ENCODE results near the gene PACSIN2.
"Not testable (repeated sequence)": the region's sequence is repeated elsewhere in the genome, so short reads cannot be mapped to it uniquely, and the experiment has no call there.

The PACSIN2 gene

DNA sequence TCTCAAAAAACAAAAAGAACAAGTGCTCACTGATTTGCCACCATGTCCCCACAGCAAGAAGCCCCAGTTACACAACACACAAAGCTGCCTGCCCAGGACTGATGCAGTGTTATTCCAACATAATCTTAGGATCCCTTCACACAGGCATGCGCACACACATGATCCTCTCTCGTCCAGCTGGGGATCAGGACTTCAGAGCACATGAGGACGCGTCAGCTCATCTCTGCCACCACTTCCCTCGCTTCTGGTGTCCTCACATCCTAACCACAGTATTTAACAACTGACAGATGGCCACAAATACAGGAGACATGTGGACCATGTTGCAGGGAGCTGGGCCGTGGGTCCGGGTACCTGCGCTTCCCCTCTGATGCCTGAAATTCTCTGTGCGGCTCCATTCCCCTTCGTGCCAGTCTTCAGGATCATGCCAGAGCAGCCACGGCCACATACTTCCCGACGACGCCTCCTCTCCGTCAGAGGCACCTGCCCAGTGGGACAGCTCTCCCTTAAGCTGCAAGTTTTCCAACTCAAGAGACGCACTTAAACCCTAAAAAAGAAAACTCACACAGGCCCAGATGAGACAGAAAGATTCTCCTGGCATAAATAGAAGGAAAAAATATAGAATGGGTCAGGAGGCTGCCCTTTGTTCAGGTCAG, 68.3 kb downstream of the PACSIN2 start:
- Mint-ChIP-seq H3K27ac (no peak overlapping the region), H3K27me3 (no peaks in the 10 kb centered on the region), H3K36me3 (peaks cover 9 to 25% of the 10 kb centered on the region in 2 donors), H3K9me3 (no peaks in the 10 kb centered on the region), H3K4me1 (peaks cover 30 to 35% of the 10 kb centered on the region in 2 donors), H3K4me3 (no peak overlapping the region)
- no peak for DNase-seq
- ATAC-seq (replicated peaks): no peak

GRCh38 chr22:42945736-42946135, 69.2 kb downstream of the PACSIN2 start:
- H3K27ac Mint-ChIP-seq: no peak overlapping the region
- H3K27me3 Mint-ChIP-seq: no peaks in the 10 kb centered on the region
- DNase-seq (no peak), ATAC-seq (replicated peaks) (no peak)
- H3K9me3 Mint-ChIP-seq: no peaks in the 10 kb centered on the region
- peaks cover 28 to 40% of the 10 kb centered on the region in 2 donors for H3K4me1 Mint-ChIP-seq
- peaks cover 9 to 21% of the 10 kb centered on the region in 2 donors for H3K36me3 Mint-ChIP-seq
- H3K4me3 Mint-ChIP-seq: no peak overlapping the region

- no peak overlapping the region for H3K27ac Mint-ChIP-seq
- peaks cover 32 to 47% of the 10 kb centered on the region in 2 donors for H3K4me1 Mint-ChIP-seq
- DNase-seq (no peak), ATAC-seq (replicated peaks) (peak in 1 of 2 donors; percentile 69)
- peaks cover 9 to 21% of the 10 kb centered on the region in 2 donors for H3K36me3 Mint-ChIP-seq
- H3K4me3 Mint-ChIP-seq: no peak overlapping the region
- H3K9me3 Mint-ChIP-seq: no peaks in the 10 kb centered on the region
- H3K27me3 Mint-ChIP-seq: no peaks in the 10 kb centered on the region
Observed at GRCh38 chr22:42945027-42945426, 69.9 kb downstream of the PACSIN2 start.

GRCh38 chr22:42944409-42944808, 70.5 kb downstream of the PACSIN2 start:
- no peaks in the 10 kb centered on the region for H3K27me3 Mint-ChIP-seq
- DNase-seq: no peak
- H3K4me1 Mint-ChIP-seq: peaks cover 35 to 53% of the 10 kb centered on the region in 2 donors
- no peak overlapping the region for H3K4me3 Mint-ChIP-seq
- no peaks in the 10 kb centered on the region for H3K9me3 Mint-ChIP-seq
- no peak for ATAC-seq (replicated peaks)
- H3K36me3 Mint-ChIP-seq: peaks cover 9 to 21% of the 10 kb centered on the region in 2 donors
- no peak overlapping the region for H3K27ac Mint-ChIP-seq

DNA sequence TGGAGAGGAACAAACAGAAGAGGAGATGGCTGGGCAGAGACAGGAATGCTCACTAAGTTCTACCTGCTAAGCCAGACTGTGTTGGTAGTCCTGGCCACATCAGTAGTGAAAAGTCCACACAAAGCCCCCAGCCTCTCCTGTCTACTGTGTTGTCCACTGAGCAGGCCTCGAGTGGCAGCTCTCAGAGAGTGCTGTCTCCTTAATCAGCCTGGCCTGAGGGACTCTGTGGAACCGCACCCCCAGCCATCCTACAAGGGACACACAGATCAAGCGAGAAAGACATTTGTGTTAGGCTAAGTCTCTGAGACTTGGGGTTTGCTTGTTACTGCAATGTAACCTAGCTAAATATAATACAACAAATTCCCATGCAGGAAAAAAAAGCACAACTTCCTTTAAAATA, 71.0 kb downstream of the PACSIN2 start:
- Mint-ChIP-seq H3K4me1 (peaks cover 34 to 57% of the 10 kb centered on the region in 2 donors), H3K27me3 (no peaks in the 10 kb centered on the region), H3K27ac (no peak overlapping the region), H3K4me3 (no peak overlapping the region), H3K9me3 (no peaks in the 10 kb centered on the region), H3K36me3 (peaks cover 9 to 21% of the 10 kb centered on the region in 2 donors)
- ATAC-seq (replicated peaks) (no peak), DNase-seq (no peak)

DNA sequence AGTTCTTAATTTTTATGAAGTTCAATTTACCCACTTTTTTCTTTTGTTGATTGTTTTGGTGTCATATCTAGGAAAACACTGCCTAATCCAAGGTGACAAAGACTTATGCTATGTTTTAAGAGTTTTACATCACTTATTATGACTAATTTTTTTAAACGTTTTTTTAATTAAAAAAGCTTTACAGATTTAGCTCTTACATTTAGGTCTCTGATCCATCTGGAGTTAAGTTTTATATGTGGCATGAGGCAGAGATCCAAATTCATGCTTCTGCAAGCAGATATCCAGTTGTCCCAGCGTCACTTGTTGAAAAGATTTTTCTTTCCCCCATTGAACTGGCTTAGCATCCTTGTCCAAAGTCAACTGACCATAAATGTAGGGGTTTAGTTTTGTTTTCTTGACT, 72.6 kb downstream of the PACSIN2 start:
- Mint-ChIP-seq H3K4me1 (peaks cover 43 to 65% of the 10 kb centered on the region in 2 donors), H3K36me3 (peaks cover 9 to 21% of the 10 kb centered on the region in 2 donors), H3K9me3 (no peaks in the 10 kb centered on the region), H3K27me3 (no peaks in the 10 kb centered on the region), H3K4me3 (no peak overlapping the region), H3K27ac (no peak overlapping the region)
- ATAC-seq (replicated peaks) (no peak), DNase-seq (no peak)

DNA sequence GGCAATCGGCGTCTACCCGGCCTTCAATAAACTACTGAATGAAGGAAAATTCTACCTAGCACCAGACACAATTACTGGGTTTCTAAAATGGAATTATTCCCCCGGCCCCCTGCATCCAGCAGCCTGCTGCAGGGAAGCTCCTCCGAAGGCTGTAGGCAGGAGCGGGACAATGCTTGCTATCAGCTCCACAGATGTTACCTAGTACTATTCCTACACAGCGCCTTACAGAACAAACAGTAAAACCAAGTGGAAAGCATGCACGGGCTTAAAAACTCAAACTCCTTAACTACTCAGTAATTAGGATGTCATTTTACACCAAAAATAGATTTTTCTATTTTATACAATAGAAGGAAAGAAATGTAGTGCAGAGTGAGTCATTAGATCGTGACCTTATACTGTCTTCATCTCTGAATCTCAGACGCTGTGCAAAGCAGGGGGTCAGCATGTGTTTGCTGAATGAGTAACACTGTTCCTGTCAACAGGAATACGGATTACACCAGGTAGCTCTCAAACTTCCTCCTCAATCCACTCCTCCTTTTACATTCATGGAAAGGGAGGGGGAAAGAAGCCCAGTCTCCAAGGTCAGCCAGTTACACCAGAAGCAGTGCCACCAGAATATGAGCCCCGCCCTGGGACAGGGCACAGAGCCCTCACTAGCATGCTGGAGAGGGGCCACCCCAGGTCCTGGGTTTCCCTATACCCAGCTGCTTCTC, 74.9 kb downstream of the PACSIN2 start:
- DNase-seq (no peak), ATAC-seq (replicated peaks) (no peak)
- Mint-ChIP-seq H3K4me1 (peaks cover 39 to 66% of the 10 kb centered on the region in 2 donors), H3K9me3 (peaks cover 0 to 2% of the 10 kb centered on the region in 2 donors), H3K27me3 (no peaks in the 10 kb centered on the region), H3K36me3 (peaks cover 0 to 6% of the 10 kb centered on the region in 2 donors), H3K4me3 (no peak overlapping the region), H3K27ac (no peak overlapping the region)

DNA sequence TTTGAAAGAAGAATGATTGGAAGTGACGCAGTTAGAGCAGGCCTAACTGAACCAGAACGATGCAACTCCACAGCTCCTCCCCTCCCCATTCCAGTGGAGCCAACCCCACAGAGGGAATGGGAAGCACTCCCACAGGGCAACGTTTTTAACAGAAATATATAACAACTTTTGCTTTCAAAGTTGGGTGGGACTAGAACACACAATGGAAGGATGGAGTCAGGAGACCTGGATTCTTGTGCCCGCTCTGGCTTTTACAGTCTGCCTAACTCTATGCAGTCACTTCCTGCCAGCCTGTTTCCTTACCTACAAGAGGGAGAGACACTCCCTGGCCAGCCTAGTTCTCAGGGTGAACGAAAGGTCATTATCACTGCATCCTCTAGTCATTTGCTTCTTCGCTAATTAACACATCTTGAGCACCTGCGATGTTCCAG, 75.5 kb downstream of the PACSIN2 start:
- DNase-seq (no peak), ATAC-seq (replicated peaks) (no peak)
- H3K4me3 Mint-ChIP-seq: no peak overlapping the region
- H3K27ac Mint-ChIP-seq: no peak overlapping the region
- H3K9me3 Mint-ChIP-seq: peaks cover 0 to 2% of the 10 kb centered on the region in 2 donors
- peaks cover 43 to 72% of the 10 kb centered on the region in 2 donors for H3K4me1 Mint-ChIP-seq
- peaks cover 0 to 9% of the 10 kb centered on the region in 2 donors for H3K36me3 Mint-ChIP-seq
- no peaks in the 10 kb centered on the region for H3K27me3 Mint-ChIP-seq

DNA sequence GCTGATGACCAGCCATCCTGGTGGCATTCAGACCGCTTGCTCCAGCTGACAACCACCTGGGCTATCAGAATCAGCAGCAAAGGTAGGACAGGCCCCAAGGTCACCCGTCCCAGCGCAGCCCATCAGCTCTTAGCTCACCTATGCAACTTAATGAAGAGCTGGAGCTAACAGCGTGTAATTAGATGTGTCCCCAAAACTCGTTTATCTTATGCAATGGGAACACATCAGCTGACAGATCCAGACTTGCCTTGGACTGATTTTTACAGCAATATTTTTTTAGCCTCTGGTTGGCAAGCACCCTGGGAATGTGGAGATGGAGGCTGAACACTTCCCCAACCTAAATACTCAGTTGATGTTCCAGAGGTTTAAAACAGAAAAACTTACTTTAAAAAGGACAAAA, 76.0 kb downstream of the PACSIN2 start:
- Mint-ChIP-seq H3K27me3 (no peaks in the 10 kb centered on the region), H3K4me1 (peaks cover 47 to 77% of the 10 kb centered on the region in 2 donors), H3K36me3 (peaks cover 0 to 11% of the 10 kb centered on the region in 2 donors), H3K9me3 (peaks cover 0 to 2% of the 10 kb centered on the region in 2 donors), H3K4me3 (no peak overlapping the region), H3K27ac (no peak overlapping the region)
- ATAC-seq (replicated peaks) (no peak), DNase-seq (no peak)

- Mint-ChIP-seq H3K4me1 (peaks cover 52 to 82% of the 10 kb centered on the region in 2 donors), H3K9me3 (peaks cover 0 to 2% of the 10 kb centered on the region in 2 donors), H3K27ac (no peak overlapping the region), H3K36me3 (peaks cover 0 to 11% of the 10 kb centered on the region in 2 donors), H3K27me3 (no peaks in the 10 kb centered on the region), H3K4me3 (no peak overlapping the region)
- DNase-seq: no peak
- no peak for ATAC-seq (replicated peaks)
Observed at GRCh38 chr22:42938449-42938848, 76.5 kb downstream of the PACSIN2 start.

GRCh38 chr22:42937164-42937843, 77.6 kb downstream of the PACSIN2 start:
- peaks cover 0 to 8% of the 10 kb centered on the region in 2 donors for H3K36me3 Mint-ChIP-seq
- ATAC-seq (replicated peaks) (peak; percentile 71 to 78), DNase-seq (peak; percentile 37)
- peak overlapping the region; percentile 83 for H3K27ac Mint-ChIP-seq
- peaks cover 0 to 2% of the 10 kb centered on the region in 2 donors for H3K9me3 Mint-ChIP-seq
- H3K4me1 Mint-ChIP-seq: peaks cover 59 to 94% of the 10 kb centered on the region in 2 donors
- no peaks in the 10 kb centered on the region for H3K27me3 Mint-ChIP-seq
- H3K4me3 Mint-ChIP-seq: peak overlapping the region; percentile 58 to 63

DNA sequence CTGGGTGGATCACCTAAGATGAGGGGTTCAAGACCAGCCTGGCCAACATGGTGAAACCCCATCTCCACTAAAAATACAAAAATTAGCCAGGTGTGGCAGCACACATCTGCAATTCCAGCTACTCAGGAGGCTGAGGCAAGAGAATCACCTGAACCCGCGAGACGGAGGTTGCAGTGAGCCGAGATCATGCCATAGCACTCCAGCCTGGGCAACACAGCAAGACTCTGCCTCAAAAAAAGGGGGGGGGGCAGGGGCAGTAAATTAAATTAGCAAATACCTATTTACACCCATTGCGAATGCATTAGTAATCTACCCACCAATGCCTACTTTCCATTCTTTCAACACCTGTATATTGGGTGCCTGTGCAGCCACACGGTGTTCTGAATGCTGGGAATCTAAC, 78.3 kb downstream of the PACSIN2 start:
- H3K36me3 Mint-ChIP-seq; H3K27me3 Mint-ChIP-seq; H3K9me3 Mint-ChIP-seq; DNase-seq; ATAC-seq (replicated peaks): not testable (repeated sequence)
- peak overlapping the region; percentile 83 for H3K27ac Mint-ChIP-seq
- peaks cover 66 to 100% of the 10 kb centered on the region in 2 donors for H3K4me1 Mint-ChIP-seq
- peak overlapping the region; percentile 26 to 58 for H3K4me3 Mint-ChIP-seq

- peak overlapping the region; percentile 75 to 81 for H3K4me3 Mint-ChIP-seq
- ATAC-seq (replicated peaks) (no peak), DNase-seq (peak; percentile 9)
- no peaks in the 10 kb centered on the region for H3K27me3 Mint-ChIP-seq
- H3K27ac Mint-ChIP-seq: peak overlapping the region; percentile 97
- peaks cover 0 to 2% of the 10 kb centered on the region in 2 donors for H3K9me3 Mint-ChIP-seq
- H3K4me1 Mint-ChIP-seq: peaks cover 73 to 100% of the 10 kb centered on the region in 2 donors
- peaks cover 0 to 8% of the 10 kb centered on the region in 2 donors for H3K36me3 Mint-ChIP-seq
Observed at GRCh38 chr22:42934338-42934737, 80.6 kb downstream of the PACSIN2 start.

- Mint-ChIP-seq H3K27ac (peak overlapping the region; percentile 97), H3K36me3 (peaks cover 1 to 8% of the 10 kb centered on the region in 2 donors), H3K4me3 (peak overlapping the region; percentile 75 to 81), H3K4me1 (peaks cover 79 to 100% of the 10 kb centered on the region in 2 donors), H3K27me3 (no peaks in the 10 kb centered on the region), H3K9me3 (peaks cover 0 to 2% of the 10 kb centered on the region in 2 donors)
- peak; percentile 75 to 79 for ATAC-seq (replicated peaks)
- DNase-seq: peak; percentile 82
Observed at GRCh38 chr22:42933485-42934091, 81.4 kb downstream of the PACSIN2 start.

All from stimulated activated naive B cell treated with anti-CD40 and anti-IgM and Interleukin-4, amounts not matched to agents 10 μg/mL and 1 μg/mL and 100 μg/mL, for 72 hours (primary cell).